ENCODE measurements around the gene TRAP1.

DNA sequence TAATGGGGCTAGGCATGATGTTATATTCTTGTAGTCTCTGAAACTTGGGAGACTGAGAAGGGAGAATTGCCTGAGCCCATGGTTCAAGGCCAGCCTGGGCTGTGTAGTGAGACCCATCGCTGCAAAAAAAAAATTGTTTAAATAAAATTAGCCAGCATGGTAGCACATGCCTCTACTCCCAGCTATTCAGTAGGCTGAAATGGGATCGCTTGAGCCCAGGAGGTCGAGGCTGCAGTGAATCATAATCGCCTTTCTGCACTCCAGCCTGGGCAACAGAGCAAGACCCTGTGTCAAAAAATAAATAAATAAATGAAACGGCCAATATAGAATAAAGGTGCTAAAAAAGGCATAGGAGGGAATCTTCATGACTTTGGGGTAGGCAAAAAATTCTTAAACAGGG, 92.0 kb downstream of the TRAP1 start:
- TF ChIP-seq EP300 (conservative IDR thresholded peaks at IDR 0.05; ENCODE audit: poor library complexity, severe bottlenecking) (no peak), POLR2AphosphoS5 (IDR thresholded peaks at IDR 0.05) (no peak), RAD21 (conservative IDR thresholded peaks at IDR 0.05) (no peak)
- TF ChIP-seq, protein P1, sequence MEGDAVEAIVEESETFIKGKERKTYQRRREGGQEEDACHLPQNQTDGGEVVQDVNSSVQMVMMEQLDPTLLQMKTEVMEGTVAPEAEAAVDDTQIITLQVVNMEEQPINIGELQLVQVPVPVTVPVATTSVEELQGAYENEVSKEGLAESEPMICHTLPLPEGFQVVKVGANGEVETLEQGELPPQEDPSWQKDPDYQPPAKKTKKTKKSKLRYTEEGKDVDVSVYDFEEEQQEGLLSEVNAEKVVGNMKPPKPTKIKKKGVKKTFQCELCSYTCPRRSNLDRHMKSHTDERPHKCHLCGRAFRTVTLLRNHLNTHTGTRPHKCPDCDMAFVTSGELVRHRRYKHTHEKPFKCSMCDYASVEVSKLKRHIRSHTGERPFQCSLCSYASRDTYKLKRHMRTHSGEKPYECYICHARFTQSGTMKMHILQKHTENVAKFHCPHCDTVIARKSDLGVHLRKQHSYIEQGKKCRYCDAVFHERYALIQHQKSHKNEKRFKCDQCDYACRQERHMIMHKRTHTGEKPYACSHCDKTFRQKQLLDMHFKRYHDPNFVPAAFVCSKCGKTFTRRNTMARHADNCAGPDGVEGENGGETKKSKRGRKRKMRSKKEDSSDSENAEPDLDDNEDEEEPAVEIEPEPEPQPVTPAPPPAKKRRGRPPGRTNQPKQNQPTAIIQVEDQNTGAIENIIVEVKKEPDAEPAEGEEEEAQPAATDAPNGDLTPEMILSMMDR (IDR thresholded peaks at IDR 0.05; ENCODE audit: poor library complexity, severe bottlenecking), result no peak
